NCI-H774 (cell line): ENCODE data around the gene FUT3.
"Not testable (repeated sequence)": the region's sequence is repeated elsewhere in the genome, so short reads cannot be mapped to it uniquely, and the experiment has no call there.

Experiments
- DNase-seq: peaks from one replicate; lab custom pipeline; 2025; lab: John Stamatoyannopoulos, UW

Gene FUT3

DNA sequence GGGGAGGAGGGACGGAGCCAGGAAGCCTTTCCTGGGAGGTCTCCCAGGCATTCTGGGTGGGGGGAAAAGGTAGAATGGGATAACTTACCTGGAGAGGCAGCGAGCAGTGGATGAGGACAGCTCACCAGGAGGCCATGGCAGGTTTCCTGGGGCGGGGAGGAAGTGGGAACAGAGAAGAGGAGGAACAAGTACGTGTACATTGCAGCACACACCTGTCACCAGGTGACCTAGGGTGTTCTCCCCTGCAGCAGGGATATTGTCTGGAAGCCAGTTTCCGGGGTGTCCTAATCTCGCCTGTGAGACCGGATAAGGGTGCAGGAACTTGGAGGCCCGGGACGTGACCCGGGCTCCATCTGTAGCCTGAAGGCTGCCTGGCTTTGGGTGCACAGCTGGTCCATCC lies at the start of gene FUT3:
Gene FUT3 (minus strand): TSS at position 148 of the 400 bp plus-strand sequence.
- DNase-seq, result no peak

DNA sequence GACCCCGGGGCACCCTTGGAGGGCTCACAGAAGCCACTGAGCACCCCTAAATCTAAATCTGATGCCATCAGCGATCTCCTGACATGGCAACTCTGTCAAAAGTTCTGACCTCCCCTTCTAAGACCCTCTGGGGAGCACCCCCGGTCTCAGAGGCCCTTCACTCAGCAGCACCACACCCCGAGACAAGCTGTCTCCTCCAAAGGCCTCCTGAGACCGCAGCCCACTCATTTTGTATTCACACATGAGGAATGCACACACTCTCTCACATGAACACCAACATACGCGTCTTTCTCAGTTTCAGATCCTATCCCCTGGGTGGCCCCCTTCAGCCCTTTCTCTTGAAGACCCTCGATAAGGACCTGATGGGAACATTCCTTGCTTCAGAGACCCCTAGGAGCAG lies 49.7 kb upstream of the FUT3 start:
- DNase-seq, result no peak

DNA sequence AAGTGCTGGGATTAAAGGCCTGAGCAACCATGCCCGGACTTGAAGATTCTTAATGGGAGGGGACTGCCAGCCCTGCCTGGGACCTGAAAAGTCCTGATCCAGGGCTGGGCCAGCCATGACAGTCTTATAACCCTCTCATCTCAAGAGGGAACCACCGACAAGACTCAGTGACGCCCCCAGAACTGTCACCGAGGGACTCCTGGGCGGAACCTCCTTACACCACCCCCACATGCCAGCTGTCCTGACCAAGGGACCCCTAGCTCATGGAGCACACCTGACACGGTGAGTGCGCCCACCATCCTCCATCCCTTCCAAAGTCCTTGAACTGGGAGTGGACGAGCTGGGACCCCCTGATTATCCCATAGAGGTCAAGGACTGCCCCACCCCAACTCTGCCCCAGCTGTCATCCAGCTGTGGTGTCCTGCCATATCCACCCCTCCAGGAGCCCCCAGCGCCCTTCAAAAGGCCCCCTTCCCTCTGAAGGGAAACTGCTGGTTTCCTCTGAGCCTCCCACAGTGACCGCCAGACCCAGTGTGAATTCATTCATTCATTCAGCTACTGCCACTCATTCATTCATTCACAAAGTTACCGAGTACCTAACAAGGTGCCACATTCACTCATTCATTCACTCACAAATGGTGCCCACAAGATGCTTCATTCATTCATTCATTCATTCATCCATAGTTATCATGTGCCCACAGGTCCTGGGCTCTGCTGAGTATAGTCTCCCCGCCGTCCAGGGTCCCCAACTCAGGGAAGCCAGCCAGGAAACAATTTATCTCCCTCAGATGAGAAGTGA lies 48.7 kb upstream of the FUT3 start:
- DNase-seq, result no peak

DNA sequence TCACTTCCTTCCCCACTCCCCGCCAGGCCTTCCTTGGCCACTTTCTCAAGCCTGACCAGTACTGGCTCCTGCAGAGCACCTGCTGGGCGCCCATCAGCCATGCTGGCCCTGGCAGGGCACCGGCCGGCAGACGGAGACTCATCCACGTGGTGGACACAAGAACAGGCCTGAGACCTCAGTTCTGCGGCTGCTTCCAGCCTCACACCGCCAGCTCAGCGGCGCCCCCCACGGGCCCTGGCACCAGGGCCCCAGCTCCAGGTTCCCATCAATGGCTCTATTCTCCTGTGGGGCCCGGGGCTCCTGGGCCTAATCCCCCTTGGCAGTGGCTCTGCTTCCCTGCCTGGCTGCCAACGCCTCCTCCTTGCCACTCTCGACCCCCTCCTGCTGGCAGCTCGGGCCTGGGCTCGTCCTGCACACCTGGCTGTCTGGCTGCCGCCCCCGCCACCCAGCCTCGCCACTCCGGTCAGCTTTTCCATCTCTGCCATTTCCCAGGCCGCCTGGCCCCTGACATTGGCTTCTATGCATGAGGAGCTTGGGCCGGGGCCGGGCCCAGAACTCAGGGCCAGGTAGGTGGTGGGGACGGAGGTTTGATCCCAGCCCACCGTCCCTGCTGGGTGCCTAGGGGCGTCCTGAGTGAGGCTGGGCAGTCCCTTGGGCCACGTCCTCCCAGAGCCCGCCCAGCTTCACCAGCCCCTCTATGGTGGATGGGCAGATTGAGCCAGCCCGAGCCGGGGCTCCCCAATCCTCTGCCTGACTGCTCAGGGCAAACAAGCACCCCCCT lies 46.1 kb upstream of the FUT3 start:
- DNase-seq, result no peak

DNA sequence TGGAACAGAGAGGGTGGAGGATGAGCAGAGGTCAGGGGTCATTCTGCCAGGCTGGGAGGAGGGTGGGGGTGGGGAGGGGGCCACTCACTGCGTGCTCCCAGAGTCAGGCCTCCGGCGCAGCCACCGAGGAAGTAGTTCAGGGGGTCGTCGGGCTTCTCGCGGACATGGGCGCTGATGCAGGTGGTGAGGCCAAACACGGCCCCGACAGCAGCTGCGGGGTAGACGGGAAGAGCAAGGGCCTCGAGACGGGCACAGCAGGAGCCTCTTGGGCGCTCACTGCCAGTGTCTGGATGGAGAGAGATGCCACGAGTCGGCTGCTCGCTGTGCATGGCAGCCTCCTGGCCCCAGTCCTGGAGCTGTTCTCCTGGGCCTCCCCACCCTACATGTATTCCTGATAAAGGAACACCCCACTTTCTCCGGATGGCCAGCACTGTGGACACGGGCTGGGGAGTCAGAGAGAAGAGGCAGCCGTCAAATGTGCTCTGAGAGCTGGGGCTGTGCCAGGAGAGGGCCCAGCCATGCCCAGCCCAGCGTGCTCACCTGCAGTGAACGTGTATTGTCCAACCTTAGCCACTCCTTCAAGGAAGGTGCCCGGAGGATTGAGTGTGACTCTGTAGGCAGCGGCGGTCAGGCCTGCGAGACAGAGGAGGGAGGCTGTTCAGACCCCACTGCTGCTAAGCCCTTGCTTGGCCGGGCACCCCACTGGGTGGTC lies 45.3 kb upstream of the FUT3 start:
- DNase-seq, result no peak

DNA sequence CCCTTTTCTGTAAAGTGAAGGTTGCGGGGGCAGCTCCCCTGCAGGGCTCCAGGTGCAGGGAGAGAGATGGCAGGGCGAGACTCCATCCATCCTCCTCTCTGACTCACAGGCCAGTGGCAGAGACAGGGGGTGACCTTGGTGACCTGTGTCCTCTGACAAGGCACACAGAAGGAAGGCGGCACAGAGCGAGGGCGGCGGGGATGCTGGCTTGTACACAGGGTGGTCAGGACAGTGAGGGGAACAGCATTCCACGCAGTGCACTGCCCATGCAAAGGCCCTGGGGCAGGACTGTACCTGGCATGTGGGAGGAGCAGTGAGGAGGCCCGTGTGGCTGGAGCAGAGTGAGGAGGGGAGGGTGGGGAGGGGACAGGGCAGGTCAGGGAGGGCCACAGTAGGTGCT lies 44.6 kb upstream of the FUT3 start:
- no peak for DNase-seq

DNA sequence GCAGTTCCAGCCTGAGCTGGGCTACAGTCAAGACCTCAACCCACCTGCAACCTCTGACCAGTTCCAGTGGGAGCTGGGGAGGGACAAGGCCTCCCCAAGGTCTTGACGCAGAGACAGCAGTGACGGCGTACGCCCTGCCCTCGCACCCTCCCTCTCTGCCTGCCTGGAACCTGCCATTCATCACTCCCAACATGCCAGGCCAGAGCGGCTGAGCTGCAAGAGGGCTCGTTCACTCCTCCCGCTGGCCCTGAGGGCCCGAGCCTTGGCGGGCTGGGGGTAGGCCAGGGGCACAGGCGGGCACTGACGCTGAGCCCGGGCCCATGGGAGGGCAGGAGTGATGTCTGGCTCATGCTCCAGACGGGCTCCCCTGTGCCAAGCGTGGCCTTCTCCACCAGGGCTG lies 44.2 kb upstream of the FUT3 start:
- DNase-seq, result no peak

DNA sequence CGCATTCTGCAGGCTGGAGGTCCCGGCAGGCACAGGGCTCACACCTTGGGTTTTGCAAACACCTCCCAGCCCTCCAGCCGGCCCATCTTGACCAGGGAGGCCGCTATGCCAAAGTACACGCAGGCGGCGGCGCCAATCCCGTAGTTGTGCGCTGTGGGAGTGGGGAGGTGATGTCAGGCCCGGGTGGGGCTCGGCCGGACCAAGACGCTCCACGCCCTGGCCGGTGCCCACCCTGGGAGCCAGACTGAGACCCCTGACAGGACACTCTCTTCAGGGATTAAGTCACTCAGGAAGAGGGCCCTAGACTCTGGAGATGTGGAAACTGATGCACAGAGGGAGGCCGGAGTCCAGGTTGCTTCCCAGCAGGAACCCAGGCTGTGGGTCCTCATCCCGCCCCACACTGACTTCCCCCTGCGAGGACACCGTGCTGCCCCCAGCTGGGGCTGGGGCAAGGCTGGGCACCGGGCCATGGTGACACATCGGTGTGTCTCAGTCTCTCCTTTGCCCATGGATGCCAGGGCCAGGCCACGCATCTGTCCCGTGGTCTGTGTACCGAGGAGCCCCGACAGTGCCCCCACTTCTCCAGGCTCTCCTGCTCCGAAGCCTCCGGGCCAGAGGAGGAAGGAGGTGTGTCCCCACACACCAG lies 43.6 kb upstream of the FUT3 start:
- no peak for DNase-seq

DNA sequence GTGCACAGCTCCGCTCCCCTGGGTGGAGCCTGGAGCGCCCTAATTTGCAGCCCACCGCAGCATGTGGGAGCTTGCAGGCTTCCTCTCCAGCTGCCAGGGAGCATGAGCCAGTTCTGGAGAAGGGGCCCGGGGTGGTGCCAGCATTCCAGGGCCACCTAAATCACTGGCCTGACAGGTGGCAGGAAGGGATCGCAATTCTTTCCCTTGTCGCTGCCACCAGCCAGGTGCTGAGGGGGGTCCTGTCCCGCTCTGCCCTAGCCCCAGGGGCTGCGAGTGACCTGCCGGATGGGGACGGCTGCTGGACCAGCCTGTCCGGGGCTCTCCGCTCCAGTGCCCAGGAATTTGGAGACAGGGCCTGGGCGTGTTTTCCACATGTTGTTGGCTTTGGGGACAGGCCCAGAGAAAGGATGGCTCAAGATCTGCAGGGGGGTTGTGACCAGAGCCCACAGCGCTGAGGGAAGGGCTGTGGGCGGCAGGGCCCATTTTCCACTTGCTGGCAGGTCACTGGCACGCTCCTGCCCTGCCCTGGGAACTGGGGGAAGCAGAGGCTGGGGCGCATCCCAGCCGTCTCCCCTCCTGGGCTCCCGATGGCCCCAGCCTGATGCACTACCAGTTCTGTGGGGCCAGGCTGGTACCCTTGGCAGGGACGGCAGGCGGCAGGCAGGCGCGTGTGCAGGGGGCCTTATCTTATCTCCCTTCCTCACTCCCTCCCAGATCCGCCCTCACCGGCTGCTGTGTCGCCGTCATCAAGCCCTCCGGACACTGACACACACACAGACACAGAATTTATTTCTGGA lies 42.9 kb upstream of the FUT3 start:
- DNase-seq, result no peak

DNA sequence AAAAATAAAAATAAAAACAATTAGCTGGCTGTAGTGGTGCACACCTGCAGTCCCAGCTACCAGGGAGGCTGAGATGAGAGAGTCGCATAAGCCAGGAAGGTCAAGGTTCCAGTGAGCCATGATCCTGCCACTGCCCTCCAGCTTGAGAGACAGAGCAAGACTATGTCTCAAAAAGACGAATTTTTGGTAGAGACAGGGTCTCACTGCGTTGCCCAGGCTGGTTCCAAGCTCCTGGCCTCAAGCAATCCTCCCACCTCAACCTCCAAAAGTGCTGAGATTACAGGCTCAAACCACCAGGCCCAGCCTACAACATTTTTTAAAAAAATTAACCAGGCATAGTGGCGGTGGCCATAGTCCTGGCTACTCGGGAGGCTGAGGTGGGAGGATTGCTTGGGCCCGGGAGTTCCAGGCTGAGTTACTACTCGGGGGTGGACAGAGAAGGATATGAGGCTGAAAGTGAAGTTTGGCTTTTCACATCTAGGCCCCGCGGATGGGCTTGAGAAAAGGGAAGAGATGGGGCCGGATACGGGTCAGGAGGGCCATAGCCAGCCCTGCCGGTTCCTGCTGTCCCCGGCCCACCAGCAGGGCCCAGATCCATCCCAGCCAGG lies 42.2 kb upstream of the FUT3 start:
- no peak for DNase-seq

DNA sequence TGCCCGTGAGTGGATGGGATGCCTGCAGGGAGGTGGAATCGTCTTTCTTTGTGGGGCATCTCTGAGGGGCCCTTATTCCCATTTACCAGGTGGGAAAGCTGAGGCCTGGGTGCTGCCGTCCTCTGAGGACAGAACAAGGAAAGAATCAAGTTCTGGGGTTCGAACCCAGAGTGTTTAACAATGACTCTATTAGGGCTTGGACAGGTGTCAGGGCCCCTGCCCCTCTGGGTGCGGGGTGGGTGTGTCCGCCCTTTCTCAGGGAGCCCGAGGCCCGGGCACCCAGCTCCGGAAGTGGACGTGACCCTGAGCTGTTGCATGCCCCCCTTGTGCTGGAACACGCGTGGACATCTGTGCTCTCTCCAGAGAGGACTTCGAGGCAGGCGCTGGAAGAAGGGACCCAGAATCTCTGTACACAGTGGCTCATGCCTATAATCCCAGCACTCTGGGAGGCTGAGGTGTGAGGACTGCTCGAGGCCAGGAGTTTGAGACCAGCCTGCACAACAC lies 41.6 kb upstream of the FUT3 start:
- no peak for DNase-seq

DNA sequence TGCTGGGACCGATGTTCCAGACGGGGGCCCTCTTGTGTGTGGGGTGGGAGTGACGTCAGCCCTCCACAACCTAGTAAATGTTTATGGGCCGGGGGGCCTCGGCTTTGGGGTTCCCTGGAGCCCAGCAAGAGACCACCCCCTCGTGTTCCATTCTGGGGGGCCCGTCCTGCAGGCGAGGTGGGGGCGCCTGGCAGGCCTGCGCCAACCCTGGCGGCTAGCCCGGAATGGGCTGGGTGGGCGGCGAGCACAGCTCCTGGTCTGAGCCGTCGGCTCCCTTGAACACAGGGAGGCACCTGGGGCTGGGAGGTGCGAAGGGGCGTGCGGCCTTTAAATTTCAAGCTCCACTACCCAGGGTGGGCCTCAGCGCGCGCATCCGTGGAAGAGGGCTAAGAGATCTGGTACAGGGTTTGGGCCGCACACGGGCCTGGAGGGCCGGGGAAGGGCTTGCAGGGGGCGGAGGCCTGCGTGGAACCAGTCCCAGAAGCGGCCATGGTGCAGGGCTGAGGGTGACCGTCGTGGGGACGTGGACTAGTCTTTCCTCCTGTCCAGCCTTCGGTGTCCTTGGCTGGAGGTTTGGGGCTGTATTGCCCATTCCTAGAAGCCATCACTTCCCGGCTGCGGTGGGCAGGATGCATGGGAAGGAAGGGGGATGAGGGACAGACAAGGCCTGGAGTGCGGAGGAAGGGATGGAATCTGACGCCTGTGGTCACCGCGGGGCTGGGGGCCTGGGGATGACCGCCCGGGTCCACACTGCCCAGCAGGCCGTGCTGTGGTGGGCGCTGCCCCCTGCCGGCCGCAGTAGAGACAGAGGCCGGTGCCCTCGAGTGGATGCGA lies 40.9 kb upstream of the FUT3 start:
- no peak for DNase-seq

DNA sequence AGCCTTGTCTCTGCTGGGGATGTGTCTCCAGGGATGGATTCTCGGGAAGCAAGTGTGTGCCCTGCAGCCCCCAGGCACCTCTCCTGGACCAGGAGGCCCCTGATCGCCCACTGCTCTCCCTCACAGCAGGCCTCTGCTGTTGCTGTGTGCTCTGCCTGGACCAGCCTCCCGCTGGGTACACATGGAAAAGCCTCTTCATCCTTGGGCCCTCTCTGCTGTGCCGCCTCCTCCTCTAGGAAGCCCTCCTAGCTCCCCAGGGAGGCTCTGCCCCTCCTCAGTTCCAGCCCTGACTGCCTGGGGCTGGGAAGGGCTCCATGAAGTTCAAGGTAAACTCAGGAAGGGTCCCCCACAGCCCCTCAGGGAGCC lies 40.3 kb upstream of the FUT3 start:
- no peak for DNase-seq

DNA sequence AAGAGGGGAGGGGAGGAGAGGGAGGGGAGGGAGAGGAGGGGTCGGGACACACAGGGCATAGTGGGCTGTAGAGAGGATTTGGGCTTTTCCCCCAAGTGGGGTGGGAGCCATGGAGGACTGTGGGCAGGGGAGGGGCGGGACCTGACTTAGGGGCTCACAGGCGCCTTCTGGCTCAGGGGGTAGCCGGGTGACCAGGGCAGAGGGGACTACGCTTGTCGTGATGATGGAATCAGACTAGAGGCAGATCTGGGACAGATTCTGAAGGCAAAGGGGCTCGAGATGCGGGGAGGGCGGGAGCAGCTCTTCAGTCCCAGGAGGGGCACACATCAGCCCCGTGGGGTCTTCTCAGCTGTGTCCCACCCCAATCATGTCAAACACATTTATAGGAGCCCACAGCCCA lies 38.9 kb upstream of the FUT3 start:
- DNase-seq, result no peak

DNA sequence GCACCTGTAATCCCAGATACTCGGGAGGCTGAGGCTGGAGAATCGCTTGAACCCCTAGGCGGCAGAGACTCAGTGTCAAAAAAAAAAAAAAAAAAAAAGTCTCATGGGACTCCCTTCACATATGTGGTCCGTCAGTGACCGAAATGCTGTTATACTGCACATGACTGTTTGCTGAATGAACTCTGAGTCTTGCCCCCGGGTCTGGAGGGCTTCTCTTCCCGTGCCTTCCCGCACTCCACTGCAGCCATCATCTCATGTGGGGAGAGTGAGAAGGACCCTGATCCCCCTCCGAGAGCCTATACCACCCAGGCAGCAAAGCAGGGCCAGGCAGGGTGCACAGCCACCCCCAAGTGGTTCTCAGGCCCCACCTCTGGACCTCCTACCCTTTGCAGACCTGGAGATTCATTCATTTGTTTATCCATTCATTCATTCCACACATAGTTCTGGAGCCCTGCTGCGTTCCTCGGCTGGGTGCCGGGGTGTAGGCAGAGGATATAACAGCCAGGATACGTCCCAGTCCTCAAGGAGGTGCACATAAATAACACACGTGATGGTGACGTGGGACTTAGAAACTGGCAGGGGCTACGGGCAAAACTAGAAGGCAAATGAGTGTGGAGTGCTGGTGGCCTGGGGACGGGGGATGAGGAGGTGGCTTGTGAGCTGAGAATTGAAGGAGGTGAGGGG lies 38.2 kb upstream of the FUT3 start:
- no peak for DNase-seq

DNA sequence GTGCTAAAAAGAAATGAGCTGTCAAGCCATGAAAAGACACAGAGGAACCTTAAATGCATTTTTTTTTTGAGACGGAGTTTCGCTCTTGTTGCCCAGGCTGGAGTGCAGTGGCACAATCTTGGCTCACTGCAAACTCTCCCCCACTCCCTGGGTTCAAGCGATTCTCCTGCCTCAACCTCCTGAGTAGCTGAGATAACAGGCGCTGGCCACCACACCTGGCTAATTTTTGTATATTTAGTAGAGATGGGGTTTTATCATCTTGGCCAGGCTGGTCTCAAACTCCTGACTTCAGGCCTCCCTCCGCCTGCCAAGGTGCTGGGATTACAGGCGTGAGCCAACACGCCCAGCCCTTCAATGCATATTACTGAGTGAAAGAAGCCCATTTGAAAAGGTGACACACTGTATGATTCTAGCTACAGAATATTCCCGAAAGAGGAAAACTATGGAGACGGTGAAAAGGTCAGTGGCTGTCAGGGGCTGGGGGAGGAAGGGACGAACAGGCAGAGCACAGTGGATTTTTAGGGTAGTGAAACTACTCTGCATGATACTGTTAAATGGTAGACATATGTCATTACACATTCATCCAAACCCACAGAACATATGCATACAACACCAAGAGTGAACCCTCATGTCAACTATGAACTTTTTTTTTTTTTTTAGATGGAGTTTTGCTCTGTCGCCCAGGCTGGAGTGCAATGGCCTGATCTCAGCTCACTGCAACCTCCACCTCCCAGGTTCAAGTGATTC lies 33.0 kb upstream of the FUT3 start:
- not testable (repeated sequence) for DNase-seq

DNA sequence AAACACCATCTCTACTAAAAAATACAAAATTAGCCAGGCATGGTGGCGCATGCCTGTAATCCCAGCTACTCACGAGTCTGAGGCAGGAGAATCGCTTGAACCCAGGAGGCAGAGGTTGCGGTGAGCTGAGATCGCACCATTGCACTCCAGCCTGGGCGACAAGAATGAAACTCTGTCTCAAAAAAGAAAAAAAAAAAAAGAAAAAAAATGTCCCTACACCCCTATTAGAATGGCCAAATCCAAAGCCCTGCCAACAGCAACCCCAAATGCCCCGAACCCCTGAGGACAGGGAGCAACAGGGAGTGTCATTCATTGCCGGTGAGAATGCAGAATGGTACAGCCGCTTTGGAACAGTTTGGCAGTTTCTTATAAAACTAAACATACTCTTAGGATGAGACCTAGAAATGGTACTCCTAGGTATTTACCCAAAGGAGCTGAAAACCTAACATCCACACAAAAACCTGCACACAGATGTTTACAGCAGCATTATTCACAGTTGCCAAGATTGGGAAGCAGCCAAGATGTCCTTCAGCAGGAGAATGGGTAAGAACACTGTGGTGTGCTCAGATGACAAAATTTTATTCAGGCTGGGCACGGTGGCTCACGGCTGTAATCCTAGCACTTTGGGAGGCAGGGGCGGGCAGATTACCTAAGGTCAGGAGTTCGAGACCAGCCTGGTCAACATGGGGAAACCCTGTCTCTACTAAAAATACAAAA lies 32.1 kb upstream of the FUT3 start:
- DNase-seq, result not testable (repeated sequence)

DNA sequence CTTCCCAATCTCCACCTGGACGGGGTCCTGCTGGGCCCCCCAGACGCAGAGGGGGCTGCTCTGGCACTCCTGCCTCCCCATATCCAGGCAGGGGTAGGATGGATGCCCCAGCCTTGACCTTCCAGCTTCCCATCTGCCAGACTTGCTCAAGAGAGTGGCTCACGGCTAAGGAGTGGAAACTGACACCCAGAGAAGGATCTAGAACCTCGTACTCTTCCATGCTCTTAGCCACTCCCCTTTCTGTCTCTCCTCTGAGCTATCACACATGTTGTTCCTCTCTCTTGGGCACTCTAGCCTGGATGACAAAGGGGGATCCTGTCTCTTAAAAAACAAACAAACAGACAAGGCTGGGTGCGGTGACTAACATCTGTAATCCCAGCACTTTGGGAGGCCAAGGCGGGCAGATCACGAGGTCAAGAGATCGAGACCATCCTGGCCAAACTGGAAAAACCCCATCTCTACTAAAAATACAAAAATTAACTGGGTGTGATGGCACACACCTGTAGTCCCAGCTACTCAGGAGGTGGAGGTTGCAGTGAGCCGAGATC lies 31.2 kb upstream of the FUT3 start:
- no peak for DNase-seq
